Testis (tissue), 2 donors: Measurements from ENCODE around the gene LRRK1.

Experiments
- CTCF ChIP-seq, 3 experiments: fragments of 450-650 bp in 2 of 3; fragments of 200-600 bp in 1 of 3; sonication (generic) in 1 of 3; IDR thresholded peaks; one replicate each; pipeline ENCODE4 v1.5.1; 2016 to 2019; ENCODE audit warnings: antibody characterized with exemption in 3 of 3, mild to moderate bottlenecking in 2 of 3, moderate library complexity in 1 of 3
- POLR2A ChIP-seq: fragments of 450-650 bp; IDR thresholded peaks from one replicate; pipeline ENCODE4 v1.6.1; 2017; ENCODE audit warnings: antibody characterized with exemption, mild to moderate bottlenecking, moderate library complexity

- TF ChIP-seq CTCF (IDR thresholded peaks at IDR 0.05) (no peak), POLR2A (no peak)
Observed at GRCh38 chr15:101036189-101036588, 117.0 kb downstream of the LRRK1 start.
